NCI-H2081 (cell line): ENCODE data around the gene SLC1A2.

ENCODE experiments used
- DNase-seq, 2 experiments: peaks; one replicate each; lab custom pipeline; 2025; lab: John Stamatoyannopoulos, UW

The SLC1A2 gene

DNA sequence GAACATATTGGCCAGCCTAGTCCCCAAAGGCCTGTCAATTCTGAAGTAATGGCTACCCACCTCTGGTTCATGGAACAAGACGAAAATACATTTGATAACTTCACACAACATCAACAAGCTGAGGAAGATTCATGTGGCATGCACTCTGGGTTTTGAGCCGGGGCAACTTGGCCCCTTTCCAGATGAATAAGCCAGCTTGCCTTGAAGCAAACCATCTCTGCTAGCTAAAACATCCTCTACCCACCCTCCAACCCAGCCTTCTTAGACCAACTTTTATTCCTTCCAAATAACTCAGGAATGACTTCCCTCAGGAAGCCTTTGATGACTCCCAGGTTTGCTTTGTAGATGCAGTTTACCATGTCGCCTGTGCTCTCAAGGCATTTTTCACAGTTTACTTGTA lies 94.4 kb downstream of the SLC1A2 start:
- DNase-seq: no peak

DNA sequence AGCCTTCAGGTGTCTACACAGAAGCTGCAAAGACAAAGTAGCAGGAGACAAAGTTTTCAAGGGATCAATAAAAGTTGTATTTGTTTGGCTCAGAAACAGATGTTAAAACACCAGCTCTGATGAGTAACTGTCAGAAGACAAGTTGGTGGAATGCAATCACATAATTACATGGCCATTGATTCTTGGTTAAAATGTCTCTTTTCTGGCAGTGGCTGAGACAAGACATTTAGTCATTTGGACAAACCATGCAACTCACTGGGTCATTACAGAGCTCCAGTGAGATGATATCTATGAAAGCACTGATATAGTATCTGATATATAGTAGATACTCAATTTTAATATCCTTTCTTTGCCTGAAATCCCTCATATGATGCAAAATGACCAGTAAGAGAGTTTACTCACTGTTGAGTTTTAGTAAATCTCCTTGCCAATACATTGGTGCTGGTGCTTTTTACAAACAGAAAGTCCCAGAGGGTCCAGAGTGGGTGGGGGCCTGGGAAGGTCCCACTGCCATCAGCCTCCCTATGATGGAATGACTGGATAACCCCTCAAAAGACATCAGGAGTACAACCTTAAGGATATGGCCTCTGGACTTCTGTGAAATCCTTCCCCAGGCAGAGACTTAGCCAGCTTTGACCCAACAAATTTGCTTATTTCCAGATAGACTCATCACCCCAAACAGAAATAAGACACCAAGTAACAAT lies 95.0 kb downstream of the SLC1A2 start:
- DNase-seq: no peak

DNA sequence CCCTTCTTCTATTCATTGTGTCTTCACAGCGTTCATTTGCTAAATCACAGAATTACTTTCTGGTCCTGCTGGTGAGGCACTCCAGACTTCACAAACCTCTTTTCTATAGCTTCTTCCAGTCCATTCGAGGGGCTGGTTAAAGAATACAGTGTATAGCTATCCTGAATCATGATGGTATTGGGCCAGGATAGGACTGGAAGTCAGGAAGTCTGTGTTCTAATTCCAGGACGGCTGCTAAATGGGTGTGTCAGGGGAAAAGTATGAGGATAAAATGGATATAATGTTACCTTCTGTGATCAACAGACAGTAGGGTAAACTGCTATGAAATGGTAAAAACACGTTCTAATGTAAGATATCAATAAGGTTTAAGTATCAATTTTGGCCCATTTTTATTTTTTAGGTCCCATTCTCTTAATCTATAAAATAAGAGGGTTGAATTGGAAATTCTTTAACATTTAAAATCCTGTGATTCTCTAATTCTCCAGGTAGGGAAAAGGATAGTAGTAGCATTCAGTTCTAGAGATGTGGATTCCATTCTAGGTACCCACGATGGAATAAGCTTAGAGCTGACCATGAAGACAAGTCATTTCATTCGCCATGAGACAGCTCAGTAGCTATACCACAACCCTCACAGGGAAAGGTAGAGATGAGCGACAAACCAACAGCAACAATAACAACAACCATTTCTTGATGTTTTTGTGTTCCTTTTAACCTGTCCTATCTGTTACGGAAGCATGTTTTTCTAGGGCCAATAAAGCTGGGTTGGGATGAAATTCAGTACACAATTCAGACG lies 96.1 kb downstream of the SLC1A2 start:
- no peak for DNase-seq

- DNase-seq: peak in 1 of 2 experiments; percentile 16
Observed at GRCh38 chr11:35322318-35322979, 96.9 kb downstream of the SLC1A2 start.

DNA sequence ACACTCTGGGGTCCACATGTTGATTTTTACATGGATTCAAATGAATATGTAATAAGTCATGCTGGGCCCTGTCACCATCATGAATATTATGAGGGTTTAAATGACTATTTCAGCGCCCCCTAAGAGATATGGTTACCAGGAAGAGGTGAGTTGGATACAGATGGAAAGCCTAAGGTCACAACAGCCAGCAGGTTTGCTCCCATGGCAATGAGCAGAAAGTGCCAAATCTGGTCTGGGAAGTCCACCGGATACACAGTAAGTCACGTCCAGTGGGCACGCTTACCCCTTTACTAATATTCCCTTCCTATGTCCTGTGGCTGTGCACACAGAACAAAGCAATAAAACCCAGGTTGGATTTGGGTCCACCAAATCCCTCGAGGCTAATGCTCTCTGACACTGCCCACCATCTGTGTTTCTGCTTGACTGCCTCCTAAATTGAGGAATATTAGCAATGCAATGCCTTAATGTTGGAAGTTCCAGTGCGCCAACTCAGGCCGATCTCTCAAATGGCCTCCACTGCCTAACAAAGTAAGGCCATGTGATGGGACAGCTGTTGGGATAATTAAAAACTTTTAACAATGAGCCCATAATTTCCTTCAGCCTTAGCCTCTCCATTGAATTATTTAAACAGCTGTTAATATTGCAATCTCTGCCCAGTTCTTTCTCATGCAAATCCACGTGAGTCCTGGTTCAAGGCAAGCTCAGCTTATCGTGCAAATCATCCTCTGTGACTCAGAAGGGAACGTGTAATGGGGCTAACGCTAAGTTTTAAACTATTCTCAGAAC lies 97.6 kb downstream of the SLC1A2 start:
- peak in 1 of 2 experiments; percentile 27 for DNase-seq

DNA sequence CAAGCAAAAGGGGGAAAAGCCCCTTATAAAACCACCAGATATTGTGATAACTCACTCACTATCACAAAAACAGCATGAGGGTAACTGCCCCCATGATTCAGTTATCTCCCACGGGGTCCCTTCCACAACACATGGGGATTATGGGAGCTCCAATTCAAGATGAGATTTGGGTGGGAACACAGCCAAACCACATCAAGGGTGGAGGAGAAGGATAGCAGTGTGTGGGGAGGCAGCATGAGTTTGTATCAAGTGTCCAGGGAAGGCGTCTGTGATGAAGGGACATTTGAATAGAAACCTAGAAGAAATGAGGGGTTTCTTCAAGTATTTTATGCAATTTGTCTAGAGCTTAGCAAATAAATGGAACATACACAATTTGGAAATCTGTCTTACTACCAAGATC lies 98.2 kb downstream of the SLC1A2 start:
- DNase-seq: no peak

GRCh38 chr11:35318977-35319925 lies 100.1 kb downstream of the SLC1A2 start:
- no peak for DNase-seq

DNA sequence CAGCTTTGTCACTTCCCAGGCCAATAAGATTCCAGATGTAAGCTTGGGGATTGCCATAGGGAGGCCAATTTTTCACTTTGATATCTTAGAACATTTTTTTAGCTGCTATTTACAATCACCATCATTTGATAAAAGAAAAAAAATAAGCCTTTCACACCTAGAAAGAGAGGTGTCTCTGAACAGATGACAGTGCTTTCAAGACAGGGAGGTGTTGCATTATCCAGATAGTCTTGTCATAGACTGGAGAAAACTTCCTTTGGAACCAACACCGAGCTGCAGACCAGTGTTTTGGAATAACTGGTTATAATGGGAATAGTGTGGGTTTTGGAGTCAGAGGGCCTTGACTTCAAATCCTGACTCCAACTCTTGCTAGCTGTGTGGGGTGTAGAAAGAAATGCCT lies 101.0 kb downstream of the SLC1A2 start:
- DNase-seq: no peak

- no peak for DNase-seq
Observed at GRCh38 chr11:35317253-35317652, 102.1 kb downstream of the SLC1A2 start.

DNA sequence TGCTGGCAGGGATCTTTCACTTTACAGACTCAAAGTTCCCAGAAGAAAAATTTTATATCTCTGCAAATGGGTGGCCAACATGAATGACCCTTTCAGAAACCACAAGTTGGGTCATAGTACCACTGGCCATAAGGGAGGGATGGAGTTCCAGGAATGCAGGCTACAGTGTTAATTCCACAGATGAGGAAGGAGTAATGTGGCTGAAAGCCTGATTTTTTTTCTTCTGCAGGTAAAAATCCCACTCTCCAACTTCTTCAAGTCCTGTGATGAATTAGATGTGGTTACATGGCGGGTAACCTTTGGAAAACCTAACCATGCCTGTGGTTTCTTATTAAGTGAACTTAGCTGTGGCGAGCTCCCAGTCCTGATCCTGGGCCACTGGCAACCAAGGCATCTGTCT lies 103.2 kb downstream of the SLC1A2 start:
- DNase-seq: no peak

- DNase-seq: no peak
Observed at GRCh38 chr11:35313760-35314153, 105.6 kb downstream of the SLC1A2 start.

DNA sequence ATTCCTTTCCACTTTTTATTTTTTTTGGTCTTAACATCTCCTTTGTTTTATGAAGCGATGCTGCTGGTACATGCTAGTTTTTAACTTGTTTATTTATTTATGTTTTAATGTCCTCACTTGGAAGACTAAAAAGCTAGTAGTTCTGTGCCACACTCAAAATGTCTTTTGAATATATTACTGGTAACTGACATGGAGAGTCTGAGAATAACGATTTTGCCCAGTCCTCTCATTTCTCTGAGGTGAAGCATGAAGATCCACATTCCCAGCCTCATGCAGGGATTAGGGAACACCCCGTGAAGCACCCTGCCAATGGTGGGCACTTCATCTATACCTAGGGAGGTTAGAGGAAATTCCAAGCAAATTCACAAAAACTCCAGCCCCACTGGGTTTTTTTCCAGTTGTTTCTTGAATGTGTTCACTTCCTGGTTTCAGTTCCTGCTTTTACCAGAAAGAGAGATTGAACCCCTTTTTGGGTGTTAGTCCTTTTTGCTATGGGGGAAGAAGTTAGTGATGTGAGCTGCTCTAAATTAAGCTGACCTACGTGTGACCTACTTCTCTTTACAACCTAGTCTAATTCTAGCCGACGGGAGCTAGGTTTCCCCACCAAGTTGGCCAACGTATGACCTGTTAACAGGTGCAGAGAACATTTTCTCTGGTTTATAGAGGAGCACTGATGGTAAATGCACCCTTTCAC lies 106.1 kb downstream of the SLC1A2 start:
- DNase-seq: no peak

- DNase-seq: no peak
Observed at GRCh38 chr11:35311331-35311730, 108.0 kb downstream of the SLC1A2 start.

DNA sequence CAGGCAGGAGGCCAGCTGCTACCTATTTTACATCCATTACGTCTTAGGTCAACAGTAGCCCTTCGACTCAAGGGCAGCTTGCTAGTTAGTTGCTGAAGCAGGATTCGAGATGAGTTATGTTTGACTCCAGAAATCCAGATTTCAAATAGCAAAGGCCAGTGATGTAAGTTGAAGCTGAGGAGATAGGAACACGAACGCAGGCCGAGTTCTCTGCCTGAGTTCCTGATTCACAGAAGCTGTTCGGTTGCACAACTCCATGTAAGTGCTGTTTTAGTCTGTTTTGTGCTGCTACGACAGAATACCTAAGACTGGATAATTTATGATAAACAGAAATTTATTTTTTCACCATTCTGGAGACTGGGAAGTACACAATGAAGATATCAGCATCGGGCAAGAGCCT lies 111.2 kb downstream of the SLC1A2 start:
- DNase-seq: no peak

- no peak for DNase-seq
Observed at GRCh38 chr11:35307221-35307621, 112.1 kb downstream of the SLC1A2 start.

- DNase-seq: peak; percentile 21 to 29
Observed at GRCh38 chr11:35305670-35306382, 113.5 kb downstream of the SLC1A2 start.

DNA sequence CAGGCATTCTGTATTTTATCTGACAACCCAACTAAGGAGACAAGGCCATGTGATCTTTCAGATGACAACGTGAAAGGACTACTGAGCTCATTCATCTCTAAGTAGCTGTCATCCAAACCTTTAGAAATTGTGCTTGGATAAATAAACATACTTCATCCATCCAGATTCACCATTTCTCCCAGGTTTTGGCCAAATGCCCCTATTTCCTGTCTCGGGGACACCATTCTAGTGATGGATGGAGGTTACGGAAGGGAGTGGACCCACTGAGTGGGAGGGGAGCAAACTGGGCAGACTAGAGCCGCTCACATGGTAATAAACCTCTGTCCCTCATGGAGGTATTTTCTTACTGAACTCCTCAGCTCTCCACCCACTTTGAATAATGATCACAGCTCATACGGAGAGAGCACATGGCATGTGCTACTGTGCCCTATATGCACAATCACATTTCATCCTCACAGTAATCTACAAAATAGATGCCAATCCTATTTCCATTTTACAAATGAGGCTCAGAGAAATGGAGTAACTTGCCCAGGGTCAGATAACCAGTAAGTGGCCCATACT lies 114.4 kb downstream of the SLC1A2 start:
- no peak for DNase-seq

DNA sequence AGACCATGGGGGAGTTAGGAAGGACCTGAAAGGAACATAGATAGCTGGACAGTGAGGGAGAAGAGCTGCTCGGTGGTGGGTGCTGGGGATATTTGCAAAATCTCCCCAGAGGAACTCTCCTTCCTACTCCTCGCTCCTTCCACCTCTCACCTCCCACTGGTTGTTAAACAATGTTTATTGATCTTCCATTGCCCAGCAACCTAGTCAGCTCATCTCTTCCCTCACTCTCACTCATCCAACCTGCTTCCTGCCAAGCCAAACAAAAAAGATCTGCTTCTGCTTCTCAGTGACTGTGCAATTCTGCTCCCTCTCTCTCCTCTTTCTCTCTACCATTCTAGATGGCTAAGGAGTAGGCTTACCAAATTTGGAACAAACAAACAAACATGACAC lies 115.0 kb downstream of the SLC1A2 start:
- DNase-seq: peak in 1 of 2 experiments; percentile 15

- DNase-seq: no peak
Observed at GRCh38 chr11:35303596-35304385, 115.6 kb downstream of the SLC1A2 start.
